DMS153 (cell line): ENCODE measurements around the gene IL36B.
"Not testable (repeated sequence)": the region's sequence is repeated elsewhere in the genome, so short reads cannot be mapped to it uniquely, and the experiment has no call there.

Source experiments
- DNase-seq: peaks from one replicate; lab custom pipeline; 2025; lab: John Stamatoyannopoulos, UW

IL36B gene

DNA sequence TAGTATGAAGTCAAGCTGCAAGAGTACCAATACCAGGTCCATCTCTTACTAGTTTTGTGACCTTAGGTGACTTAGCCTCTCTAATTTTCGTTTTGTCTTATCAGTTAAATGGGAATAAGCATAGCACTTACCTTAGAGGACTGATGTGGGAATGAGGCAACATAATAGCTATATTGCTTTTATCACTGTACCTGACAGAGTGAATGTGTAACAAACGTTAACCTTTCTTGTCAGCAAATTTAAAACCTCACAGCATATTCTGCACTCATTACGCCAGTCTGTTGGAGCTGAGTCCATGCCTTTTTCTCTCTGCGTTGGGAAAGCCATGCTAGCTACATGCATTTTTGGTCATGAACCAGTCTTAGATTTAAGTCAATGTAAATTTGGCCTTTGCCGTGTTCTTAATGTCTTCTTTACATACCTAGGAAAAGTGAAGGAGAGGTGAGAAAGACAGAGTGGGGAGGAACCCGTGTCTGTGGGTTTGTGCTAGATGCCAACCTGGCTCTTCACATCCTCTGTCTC lies at the start of gene IL36B:
TSS of gene IL36B (minus strand) at position 472 of the 522 bp plus-strand sequence.
- no peak for DNase-seq

DNA sequence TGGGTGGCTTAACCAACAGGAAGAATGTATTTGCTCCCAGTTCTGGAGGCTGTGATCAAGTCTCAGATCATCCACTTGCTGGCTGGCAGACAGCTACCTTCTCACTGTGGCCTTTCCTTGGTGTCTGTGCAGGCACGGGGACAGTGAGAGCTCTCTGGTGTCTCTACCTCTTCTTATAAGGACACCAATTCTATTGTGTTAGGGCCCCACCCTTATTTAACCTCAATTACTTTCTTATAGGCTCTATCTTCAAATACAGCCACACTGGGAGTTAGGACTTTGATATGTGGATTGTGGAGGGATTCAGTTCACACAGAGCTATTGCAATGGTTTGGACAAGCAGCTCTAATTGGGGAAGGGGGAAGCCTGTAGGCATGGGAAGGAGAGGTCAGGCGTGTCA lies 49.5 kb upstream of the IL36B start:
- DNase-seq, result no peak

GRCh38 chr2:113098532-113098931 lies 45.9 kb upstream of the IL36B start:
- DNase-seq, result no peak

DNA sequence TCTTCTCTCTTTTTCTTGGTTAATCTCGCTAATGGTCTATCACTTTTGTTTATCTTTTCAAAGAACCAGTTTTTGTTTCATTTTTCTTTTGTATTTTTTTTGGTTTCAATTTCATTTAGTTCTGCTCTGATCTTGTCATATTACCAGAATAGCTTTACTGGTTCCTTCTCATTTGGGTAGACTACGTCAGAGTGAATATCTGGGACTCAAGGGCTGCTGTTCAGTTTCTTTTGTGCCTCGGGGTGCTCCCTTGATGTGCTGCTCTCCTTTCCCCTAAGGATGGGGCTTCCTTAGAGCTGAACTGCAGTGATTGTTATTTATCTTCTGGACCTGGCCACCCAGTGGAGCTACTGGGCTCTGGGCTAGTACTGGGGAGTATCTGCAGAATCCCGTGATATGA lies 45.4 kb upstream of the IL36B start:
- DNase-seq, result no peak

- not testable (repeated sequence) for DNase-seq
These were observed 44.4 kb upstream of the IL36B start for GRCh38 chr2:113096842-113097618.

GRCh38 chr2:113096306-113096705 lies 43.6 kb upstream of the IL36B start:
- not testable (repeated sequence) for DNase-seq

DNA sequence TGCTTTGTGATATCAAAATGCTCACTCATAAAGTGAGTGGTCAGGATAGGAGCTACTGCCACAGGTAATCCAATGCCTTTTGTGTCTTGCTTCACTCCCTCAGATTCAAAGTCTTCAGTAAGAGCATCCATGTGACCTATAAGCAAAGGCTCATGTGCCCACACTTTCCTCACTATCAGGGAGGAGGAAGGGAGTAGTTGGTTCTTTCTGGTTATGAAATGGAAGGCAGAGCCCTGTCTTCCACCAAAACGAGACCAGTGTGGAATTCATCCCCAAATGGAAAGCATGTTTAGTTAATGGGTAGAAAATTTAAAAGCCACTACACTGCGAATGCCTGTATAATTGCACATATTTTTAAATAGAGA lies 40.9 kb upstream of the IL36B start:
- no peak for DNase-seq

GRCh38 chr2:113092864-113093612 lies 40.4 kb upstream of the IL36B start:
- no peak for DNase-seq

GRCh38 chr2:113091231-113091896 lies 38.7 kb upstream of the IL36B start:
- no peak for DNase-seq

DNA sequence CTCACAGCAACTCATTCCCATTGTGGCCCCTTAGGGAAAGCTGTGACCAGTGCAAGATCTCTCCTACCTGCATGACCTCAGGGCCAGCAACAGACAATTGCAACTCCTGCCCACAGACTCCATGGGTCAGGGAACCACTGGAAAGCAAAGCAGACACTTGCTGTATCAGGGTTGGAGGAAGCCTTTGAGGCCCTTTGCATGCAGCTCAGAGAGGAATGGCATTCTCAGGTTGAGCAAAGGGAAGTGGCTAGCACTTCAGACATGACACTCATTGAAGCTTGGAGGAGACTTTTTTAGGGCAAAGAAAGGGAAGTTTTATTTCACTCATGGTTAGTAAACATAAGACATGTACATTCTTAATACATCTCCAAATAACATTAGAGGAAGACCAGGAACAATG lies 37.2 kb upstream of the IL36B start:
- no peak for DNase-seq

- no peak for DNase-seq
These were observed 35.7 kb upstream of the IL36B start for GRCh38 chr2:113088213-113088992.

- no peak for DNase-seq
These were observed 32.9 kb upstream of the IL36B start for GRCh38 chr2:113085542-113085941.

GRCh38 chr2:113084249-113085000 lies 31.8 kb upstream of the IL36B start:
- no peak for DNase-seq

- no peak for DNase-seq
These were observed 30.6 kb upstream of the IL36B start for GRCh38 chr2:113083296-113083695.

DNA sequence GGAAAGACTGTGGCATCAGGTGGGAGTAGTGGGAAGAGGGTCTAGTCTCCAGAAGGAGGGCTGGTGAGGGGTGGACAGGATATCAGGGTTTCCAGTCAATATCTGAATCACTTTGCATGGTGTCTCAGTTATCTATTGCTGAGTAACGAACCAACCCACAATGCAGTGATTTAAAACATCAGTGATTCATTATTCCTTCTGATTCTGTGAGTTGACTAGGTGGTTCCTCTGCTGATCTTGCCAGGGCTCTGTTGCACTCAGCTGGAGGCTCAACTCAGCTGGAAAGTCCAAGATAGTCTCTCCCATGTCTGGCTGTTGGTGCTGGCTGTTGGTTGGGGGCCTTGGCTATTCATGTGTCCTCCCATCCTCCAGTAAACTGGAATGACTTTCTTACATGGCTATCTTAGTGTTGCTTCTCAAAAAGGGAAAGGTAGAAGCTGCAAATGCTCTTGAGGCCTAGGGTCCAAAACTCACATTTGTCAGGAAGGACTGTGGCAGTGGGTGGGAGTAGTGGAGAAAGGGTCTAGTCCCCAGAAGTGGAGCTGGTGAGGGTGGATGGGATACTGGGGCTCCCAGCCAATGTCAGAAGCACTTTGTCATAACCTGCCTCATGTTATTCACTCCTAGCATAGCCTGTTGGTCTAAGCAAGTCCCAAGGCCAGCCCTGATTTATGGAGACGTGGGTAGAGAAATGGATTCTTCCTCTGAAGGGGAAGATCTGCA lies 29.0 kb upstream of the IL36B start:
- DNase-seq, result no peak

GRCh38 chr2:113080134-113080533 lies 27.5 kb upstream of the IL36B start:
- DNase-seq, result no peak

DNA sequence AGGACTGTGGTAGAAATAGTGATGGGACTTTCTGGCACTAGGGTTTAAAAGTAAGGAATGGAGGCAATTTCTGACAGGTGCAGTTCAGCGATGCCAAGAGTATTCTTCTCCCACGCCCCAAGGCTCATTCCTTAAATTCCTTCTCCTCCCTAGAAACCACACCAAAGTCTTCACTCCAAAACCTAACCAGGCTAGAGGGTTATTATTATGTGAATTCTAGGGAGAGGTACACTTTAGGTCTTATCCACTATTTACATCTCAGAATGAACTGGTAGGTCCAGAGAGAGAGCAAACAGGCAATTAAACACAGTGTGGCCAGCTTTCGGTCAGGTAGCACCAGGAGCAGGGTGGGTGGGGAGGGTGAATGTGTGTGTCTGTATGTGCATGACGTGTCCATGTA lies 26.5 kb upstream of the IL36B start:
- no peak for DNase-seq

GRCh38 chr2:113078350-113078839 lies 25.7 kb upstream of the IL36B start:
- peak; percentile 69 for DNase-seq

DNA sequence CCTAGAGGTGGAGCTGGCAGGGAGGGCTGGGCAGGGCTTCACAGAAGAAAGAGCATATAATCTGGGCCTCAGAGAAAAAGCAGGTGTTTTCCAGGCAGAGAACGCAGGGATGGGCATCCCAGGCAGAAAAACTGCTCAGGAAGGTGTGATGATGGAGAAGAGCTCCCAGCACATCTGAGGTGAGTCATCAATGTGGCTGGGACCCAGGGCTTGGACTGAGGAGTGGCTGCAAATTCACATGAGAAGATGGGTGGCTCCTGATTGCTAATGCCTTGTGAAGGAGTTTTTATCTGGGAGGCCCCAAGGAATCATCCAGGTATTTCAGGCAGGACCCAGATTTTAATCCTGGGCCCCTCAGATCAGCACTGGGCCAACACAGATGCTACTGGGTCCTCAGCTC lies 25.3 kb upstream of the IL36B start:
- DNase-seq, result no peak

GRCh38 chr2:113076954-113077669 lies 24.4 kb upstream of the IL36B start:
- DNase-seq, result no peak
